K562 (cell line): Measurements from ENCODE around the gene RIT1. TPM values are rescaled to one million over a fixed set of nuclear protein-coding genes. Genes with fewer than 3 reads are reported as not detected.

Source experiments
- AFF4 ChIP-seq: sonication (generic); formaldehyde crosslinking; IDR thresholded peaks from 2 replicates; pipeline ENCODE4 v1.8.0; 2023; ENCODE audit warnings: mild to moderate bottlenecking, missing genetic modification reagents
- HDAC6 ChIP-seq: IDR thresholded peaks from 2 replicates; pipeline ENCODE4 v1.6.1; 2012; ENCODE audit warnings: low read depth, mild to moderate bottlenecking, control low read depth, inconsistent platforms, low read length, moderate library complexity
- KLF1 ChIP-seq: fragments of 450-650 bp; IDR thresholded peaks from 2 replicates; pipeline ENCODE4 v1.6.1; 2016; ENCODE audit warnings: missing genetic modification characterization, missing compliant biosample characterization
- ZFP30 ChIP-seq: fragments of 250-450 bp; sonication (Bioruptor Pico); IDR thresholded peaks from 2 replicates; pipeline ENCODE4 v1.8.0; 2022; ENCODE audit warnings: moderate library complexity, mild to moderate bottlenecking, inconsistent platforms, borderline replicate concordance
- ZFP91 ChIP-seq: sonication (generic); formaldehyde crosslinking; IDR thresholded peaks from 2 replicates; pipeline ENCODE4 v1.8.0; 2022; ENCODE audit warnings: mild to moderate bottlenecking, missing genetic modification reagents
- ZNF407 ChIP-seq: fragments of 450-650 bp; IDR thresholded peaks from 2 replicates; pipeline ENCODE4 v1.6.1; 2016; ENCODE audit warnings: low read depth
- ZNF76 ChIP-seq: fragments of 250-450 bp; sonication (Bioruptor Pico); IDR thresholded peaks from 2 replicates; pipeline ENCODE4 v1.4.0; 2020; ENCODE audit warnings: mild to moderate bottlenecking, moderate library complexity, borderline replicate concordance
- polyA plus RNA-seq, 8 experiments: library from polyadenylated mRNA; depleted of rRNA in 4 of 8; stranded (reverse) in 5 of 8; unstranded in 3 of 8; fragments of >200 nt; fragmentation: Nextera tagmentation in 2 of 8; fragmentation: Illumina TruSeq in 1 of 8; extraction: Ambion mirVana in 2 of 8; extraction: Trizol in 1 of 8; gene quantifications; 2 replicates each; pipeline versions ENCODE4 v1.2.1 to v1.2.3, GENCODE V29; 2011 to 2014; ENCODE audit warnings: inconsistent platforms in 1 of 8, missing spikeins in 1 of 8
- total RNA-seq, 7 experiments: library from RNA; depleted of rRNA in 6 of 7; stranded (reverse); fragments of >200 nt in 6 of 7; fragmentation: Illumina TruSeq in 2 of 7; extraction: Trizol in 2 of 7; gene quantifications; 2 replicates each; pipeline versions ENCODE4 v1.2.1 to v1.2.3, GENCODE V29; 2011 to 2021; ENCODE audit warnings: low replicate concordance in 1 of 7
- TF ChIP-seq, protein P1 (sequence below): sonication (generic); formaldehyde crosslinking; IDR thresholded peaks from 2 replicates; pipeline ENCODE4 v1.8.1; 2023; ENCODE audit warnings: mild to moderate bottlenecking, missing genetic modification reagents

RIT1 gene
- total and polyA plus RNA-seq, 9 of the 15 experiments (the other 6 are each of a cell fraction or from before 2014, with no cell fraction given): 13.5 to 57.6 (median 22.9) TPM

DNA sequence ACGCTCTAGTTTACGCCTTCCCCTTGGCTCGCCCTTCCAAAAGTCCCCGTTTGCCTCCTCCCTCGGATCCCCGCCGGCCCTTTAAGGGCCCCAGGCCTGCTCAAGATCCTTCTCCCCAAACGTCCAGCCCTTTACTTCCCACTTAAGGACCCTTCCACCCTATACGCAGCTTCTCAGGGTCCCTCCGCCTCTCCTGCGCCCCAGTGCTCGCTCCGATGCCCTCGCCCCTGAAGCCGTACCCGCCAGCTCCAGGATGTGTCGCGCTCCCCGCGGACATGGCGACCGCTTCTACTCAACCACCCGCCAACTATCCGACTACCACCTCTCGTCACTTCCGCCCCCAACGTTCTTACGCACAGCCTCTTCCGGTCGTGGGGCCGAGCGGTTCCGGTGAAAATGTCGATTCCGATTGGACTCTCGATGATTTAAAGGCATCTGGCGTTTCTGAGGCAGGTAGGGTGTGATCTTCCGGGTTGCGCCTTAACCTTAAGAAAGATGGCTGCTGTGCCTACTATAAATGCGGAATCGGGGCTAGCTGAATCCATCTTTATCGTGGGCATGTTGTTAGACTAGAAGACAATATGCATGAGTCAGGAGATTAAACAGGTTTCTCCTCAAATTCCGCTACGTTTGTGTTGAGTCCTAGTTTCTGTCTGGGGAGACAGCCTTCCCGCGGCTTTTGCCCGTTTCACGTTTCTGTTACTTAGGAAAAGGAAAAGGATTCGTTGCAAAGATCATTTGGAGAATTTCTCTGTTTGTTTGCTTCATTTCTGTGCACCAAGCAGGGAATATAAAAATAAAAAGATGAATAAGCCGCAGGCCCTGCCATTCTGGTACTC, 23.2 kb upstream of the RIT1 start, which contains the start of gene KHDC4 (continued):
- TF ChIP-seq ZNF407: peak; percentile 5; the same call in 1 of the 2 replicates
- no peak; the same call in 1 of the 2 replicates for TF ChIP-seq ZFP91 (CRISPR knock-in tag)
- TF ChIP-seq AFF4 (CRISPR knock-in tag): peak; percentile 96
- TF ChIP-seq KLF1 (tag): peak; percentile 53; the same call in 1 of the 2 replicates
- no peak for TF ChIP-seq ZNF76 (CRISPR knock-in tag)
- no peak for TF ChIP-seq ZFP30 (CRISPR knock-in tag)
- TF ChIP-seq HDAC6: no peak
- TF ChIP-seq, protein P1, sequence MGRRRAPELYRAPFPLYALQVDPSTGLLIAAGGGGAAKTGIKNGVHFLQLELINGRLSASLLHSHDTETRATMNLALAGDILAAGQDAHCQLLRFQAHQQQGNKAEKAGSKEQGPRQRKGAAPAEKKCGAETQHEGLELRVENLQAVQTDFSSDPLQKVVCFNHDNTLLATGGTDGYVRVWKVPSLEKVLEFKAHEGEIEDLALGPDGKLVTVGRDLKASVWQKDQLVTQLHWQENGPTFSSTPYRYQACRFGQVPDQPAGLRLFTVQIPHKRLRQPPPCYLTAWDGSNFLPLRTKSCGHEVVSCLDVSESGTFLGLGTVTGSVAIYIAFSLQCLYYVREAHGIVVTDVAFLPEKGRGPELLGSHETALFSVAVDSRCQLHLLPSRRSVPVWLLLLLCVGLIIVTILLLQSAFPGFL (CRISPR knock-in tag): no peak
